Midbrain (tissue), 1 donor: ENCODE measurements around the gene ARID3C.

Source experiments
- DNase-seq: peaks from one replicate; lab custom pipeline; 2025; lab: John Stamatoyannopoulos, UW

Gene ARID3C

DNA sequence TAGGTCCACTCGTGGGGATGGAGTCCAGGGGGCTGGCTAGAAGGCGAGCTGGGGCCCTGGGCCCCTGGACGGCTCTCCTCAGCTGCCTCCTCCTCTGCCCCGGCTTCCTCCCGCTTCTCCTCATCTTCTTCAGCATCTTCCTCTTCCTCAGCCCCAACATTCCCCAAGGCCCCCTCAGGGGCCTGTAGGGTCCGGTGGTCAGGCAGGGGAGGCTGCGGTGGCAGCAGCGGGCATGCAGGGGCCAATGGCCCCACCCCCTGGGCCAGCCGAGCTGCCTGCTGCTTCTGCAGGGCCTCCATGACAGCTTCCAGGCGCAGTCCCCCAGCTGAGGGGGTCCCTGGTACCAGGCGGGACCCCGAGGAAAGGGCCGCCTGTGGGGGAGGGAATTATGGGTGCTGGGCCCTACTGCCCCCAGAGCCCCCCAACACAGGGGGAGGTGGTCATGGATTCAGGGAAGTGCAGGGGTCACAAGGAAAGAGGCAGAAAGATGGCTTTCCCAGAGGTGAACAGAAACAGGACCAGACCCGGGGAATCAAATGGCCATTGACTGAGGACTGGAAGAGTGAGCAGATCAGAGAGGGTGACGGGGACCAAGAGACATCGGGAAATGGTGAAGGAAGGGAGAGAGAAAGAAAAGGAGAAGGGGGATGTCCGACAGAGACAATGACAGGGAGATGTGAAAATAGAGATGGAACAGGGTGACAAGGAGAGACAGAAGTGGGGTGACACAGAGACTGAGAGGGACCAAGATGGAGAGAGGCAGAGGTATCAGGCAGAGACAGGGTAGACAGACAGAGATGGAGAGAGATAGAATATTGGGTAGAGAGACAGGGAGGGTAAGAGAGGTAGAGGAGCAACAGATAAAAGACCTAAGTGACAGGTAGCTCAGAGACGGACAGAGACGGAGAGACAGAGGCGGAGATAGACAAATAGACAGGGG lies 880 bp downstream of the ARID3C start:
- no peak for DNase-seq

DNA sequence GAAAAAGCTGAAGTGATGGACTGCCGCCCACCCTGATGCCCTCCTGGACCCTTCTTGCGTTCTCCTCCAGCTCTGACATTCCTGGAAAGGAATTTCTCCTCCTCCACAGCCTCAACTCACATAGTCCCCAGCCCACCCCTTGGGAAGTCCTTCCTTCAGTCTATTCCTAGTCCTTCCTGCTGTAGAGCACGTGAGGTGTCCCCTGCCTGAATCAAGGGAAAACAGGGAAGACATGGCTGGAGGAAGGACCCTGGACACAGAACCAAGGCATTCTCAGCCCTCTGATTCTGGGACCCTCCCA lies 3.7 kb downstream of the ARID3C start:
- no peak for DNase-seq

DNA sequence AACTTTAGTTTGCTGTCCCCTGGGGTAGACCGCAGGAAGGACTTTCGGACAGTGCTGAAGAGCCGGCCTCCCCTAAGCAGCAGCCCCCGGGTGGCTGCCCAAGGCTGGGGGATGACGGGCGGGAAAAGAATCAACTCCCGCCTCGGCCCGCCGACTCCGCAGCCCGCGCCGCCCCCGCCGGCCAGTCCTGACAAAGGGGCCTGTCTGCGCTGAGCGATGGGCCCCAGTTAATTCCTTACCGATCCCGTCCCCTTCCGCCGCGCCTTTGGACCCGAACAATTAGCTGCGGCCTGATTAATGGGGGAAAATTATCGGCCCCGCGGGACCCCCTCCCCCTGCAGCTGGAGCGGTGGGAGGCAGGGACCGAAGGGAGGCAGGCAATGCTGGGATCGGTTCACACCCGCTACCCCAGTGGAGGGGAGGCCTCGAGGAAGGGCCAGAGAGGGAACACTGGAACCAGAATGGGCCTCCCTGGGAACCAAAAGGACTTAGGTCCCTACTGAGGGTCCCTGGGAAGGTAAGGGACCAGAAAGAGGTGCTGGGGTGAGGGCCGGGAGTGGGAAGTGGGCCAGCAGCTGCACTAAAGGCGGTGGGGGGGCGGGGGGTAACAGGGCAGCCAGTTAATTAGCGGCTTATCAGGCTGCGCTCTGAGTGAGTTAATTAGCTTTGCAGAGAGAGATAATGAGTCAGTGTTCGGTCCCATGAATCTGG lies 4.2 kb downstream of the ARID3C start:
- no peak for DNase-seq

DNA sequence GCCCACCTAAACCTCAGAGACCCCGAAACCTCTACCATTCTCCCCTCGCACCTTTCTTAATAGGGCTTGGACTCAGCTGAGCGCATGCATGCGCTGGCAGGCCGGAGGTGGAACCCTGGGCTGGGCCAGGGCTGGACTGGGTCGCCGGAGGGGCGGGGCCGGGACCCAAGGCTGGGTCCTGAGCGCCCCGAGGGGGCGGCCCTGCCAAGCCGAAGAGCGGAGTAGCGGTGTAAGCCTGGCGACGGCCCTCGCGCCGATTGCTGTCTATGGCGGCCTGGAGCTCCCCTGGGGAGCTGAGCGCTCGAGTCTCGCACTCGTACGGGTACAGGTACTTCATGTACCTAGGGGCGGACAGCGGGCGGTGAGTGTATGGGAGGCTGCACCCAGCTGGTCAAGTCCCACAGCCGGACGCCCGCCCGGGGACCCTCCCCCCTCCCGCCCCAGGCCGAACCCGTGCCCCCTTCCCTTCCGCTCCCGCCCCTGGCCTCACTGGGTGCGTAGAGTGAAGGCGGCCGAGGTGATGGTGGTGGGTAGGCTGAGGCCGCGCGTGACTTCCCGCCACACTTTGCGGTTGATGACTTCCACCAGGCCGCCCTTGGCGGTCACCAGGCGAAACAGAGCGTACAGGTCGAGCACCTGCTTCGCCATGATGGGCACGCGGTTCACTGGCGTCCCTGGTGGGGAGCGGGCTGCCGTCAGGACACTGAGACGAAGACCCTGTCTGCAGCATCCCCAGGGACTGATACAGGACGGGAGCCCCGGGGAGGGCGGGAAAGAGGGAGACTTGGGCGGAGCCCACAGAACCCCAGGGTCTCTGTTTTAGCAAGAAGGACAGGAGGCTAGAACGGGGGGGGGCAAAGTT lies 5.3 kb downstream of the ARID3C start:
- no peak for DNase-seq

- peak; percentile 95 for DNase-seq
Measured at GRCh38 chr9:34620061-34620994, 8.5 kb downstream of the ARID3C start, which contains the start of gene DCTN3. Gene DCTN3, minus strand, starts transcription at chr9:34620495. Its CDS starts 31 bp downstream, at chr9:34620464.

DNA sequence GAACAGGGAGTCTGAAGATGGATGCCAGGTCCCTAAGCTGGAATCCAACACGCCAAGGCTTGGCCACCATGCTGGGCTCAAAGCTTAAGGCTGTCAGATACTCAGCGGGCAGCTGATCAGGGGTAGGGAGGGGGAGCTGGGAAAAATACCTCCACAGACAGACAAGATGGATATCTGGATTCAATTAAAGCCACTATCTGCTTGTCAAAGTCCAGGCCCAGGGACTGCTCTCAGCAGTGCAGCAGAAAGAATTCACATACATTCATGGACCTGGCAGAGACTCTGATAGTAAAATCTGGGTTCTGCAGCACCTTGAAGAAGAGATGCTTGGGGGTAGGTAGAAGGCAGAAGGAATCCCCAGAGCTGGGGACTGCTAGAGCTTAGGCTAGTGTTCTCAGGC lies 13.7 kb downstream of the ARID3C start:
- DNase-seq: no peak

GRCh38 chr9:34612788-34613390 lies 16.0 kb downstream of the ARID3C start:
- peak; percentile 89 for DNase-seq

DNA sequence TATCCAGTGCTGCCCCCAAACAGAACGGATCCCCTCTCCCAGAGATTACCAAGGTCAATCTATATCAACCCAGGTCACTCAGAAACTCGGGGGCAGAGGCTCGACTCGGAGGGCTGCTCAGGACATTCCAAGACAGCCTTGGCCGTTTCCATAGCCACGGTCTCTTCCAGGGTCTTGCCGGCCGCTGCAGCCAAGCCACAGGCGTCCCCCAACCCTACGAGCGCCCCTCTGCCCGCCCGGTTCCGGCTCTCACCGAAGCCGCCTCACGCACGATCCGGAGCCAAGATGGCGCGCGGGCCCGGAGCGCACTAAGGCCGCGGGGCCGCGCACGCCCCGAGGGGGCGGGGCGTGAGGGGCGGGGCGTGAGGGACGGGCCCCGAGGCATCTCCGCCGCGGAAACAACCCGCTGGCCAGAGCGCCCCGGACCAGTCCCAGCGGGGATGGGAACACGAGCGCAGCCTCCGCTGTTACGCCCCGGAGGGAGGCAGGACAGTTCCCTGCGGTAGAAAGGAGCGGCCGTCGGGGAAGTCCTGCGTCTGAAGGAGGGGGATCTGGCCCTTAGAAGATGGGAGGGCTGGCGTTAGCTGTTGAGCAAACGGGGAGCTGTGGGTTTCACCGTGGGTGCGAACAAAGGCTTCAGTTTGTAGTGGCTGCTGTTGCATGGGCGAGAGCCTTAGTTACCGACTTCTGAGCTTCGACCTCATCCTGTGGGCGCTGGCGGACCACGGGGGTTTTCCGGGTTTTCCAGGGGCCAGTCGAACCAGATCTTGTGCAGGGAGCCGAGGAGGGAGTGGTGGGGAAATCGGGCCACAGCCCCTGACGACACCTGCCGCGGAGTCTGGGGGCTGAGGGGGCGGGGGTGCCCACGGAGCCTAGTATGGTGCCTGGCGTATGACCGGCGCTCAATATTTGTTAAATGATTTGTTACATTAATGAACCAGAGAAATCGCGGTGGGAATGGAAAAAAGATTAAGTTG lies 16.8 kb downstream of the ARID3C start, which contains the start of gene RPP25L:
Gene RPP25L (minus strand): TSS at position 287 of the 977 bp plus-strand sequence. CDS start 801 bp downstream, outside the sequence.
- peak; percentile 89 for DNase-seq

DNA sequence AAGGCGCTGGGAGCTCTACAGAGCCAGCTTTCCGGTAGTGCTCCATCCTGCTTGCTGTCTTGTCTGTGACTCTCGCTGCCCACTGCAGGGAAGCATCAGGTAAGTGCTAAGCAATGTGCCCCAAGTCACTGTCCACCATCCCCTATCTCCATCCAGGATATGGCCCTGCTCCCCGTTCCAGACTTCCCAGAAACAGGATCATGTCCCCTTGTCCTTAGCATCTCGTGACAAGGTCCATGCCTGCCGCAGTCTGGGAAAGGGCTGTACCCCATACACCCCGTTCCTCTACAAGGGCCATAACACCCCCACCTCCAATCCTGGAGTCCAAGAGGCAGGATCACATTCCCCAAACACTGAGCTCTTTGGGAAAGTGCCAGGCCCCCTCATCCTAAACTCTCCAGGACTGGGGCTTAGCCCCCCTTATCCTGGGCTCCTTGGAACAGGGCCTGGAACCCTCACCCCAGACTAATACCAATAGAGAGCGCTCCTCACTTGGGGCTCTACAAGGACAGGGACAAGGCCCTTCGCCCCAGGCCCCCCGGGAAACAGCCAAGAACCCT lies 17.5 kb downstream of the ARID3C start:
- no peak for DNase-seq

DNA sequence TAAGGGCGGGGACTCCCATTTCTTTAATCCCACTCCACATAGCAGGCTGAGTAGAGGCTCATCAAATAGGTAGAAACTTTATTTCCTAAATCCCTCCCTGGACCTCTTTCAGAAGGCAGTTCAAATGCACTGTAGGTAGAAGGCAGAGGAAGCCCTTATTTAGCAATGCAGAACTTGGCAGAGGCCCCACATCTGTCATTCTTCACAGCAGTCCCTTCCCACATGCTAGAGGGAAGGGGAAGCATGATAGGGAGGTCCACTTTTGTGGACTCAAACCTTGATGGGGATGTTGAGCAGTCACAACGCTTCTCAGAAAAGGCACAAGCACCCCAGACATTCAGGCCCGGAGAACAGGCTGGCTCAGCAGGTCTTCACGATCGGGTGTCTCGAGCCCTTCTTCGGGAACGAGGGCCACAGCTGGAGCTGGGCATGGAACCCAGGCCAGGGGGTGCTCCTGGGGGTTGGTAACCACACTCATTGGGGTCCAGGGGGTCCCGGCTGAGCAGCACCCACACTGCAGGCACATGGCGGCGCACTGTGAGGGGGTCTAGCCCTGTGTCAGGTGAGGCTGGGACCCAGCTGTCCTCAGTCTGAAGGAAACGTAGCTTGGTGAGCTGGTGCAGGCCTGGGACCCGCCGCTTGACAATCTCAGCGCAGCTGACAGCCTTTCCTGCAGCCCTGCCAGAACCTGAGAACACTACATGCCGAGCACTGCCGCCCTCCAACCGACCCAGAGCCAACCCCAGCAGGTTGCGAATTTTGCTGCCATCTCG lies 18.2 kb downstream of the ARID3C start:
- DNase-seq: no peak

DNA sequence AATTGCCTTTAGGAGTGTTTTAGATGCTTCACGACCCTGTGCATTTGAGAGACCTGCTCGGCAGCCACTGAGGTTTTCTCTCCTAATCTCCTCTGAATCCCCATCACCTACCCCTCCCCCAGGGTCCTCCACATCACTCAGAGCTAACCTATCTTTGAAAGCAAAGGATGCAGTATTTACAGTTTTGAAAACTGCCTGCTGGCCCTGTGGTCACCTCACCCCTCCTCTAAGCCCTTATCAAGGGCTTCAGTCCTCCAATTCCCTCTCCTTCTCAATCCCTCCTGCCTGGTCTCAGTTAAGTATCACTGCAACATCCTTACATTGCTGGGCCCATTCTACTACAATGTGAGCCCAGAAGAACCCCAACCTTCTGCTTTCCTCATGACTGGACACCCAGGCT lies 21.5 kb downstream of the ARID3C start:
- no peak for DNase-seq

DNA sequence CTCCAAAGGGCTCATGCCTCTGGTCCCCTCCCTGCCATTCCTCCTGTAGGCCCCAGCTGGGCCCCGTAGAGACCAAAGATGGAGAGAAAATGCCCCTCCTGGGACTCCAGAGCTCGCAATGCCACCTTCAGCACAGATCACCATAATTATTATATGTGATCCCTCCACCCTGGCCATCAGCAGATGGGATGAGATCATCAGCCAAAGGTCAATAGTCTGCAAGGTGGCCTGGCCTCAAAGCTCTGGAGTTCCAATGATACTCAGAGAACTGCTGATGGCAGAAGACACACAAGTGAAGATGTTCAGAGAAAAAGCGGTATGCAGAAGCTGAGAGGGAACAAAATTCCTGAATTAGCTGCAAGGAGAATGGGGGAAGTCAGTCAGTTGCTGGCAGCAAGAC lies 22.0 kb downstream of the ARID3C start:
- DNase-seq: no peak

GRCh38 chr9:34606190-34606589 lies 22.7 kb downstream of the ARID3C start:
- no peak for DNase-seq

DNA sequence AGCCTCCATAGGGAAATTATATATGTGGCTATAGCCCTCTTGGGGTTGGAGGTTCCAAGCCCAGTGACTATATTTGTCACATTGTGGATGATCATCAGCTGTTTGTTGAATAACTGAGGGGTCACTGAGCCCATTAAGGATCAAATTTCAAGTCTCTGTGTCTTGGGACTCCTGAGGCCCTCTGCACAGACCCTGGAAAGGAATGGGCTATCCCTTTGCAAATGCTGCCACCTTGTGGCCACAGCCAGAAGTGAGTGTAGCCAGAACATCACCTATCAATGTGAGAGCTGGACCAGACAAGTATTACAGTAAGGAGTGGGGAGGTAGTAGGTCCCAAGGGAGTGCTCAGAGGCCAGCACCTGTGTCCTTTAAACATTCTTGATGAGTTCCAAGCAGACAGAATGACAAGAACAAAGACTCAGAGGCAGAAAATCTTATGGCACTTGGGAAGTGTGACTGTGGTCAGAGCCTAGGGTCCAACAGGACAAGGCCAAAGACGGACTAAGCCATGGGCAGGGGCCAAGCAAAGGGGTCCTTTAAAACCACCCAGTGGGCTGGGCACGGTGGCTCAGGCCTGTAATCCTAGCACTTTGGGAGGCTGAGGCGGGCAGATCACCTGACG lies 25.1 kb downstream of the ARID3C start:
- peak; percentile 88 for DNase-seq

GRCh38 chr9:34601937-34602573 lies 26.8 kb downstream of the ARID3C start:
- no peak for DNase-seq

DNA sequence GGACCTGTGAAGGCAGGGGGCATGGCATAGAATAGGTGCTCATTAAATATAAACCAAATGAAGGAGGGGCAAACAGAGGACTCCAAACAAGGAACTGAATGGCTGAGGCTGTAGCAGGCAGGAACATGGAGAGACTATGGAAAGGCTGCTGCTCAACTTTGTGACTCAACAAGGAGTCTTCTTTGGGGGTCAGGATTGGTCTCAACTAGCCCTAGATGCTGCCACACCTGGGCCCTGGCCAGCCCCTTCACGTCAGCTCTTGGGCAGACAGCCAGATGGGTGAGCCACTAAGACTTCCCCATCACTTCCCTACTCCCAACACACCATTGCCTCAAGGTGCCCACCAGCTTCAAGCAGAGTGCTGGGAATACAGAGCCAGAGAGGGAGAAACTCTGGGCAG lies 28.0 kb downstream of the ARID3C start:
- no peak for DNase-seq

DNA sequence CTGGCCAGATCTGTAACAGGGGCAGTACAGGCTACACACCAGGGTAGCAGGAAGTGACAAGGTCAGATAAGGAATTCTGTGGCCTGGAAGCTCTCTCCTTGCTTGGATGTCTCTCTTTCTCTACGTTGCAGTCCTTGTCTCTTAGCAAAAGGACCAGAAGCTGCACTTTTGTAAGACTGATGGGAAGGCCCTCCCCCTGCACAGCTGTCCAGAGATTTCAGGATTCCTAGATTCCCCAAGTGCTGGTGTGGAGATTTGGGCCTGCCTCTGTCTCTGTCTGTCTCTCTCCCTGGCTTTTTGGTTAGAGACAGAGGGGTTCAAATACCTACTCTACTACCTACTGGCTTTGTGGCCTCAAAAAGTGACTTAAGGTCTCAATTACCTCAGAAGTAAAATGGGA lies 29.3 kb downstream of the ARID3C start:
- no peak for DNase-seq
